MG63 (cell line): ENCODE measurements around the gene PHLDB3. TPM values are rescaled to one million over a fixed set of nuclear protein-coding genes. Genes with fewer than 3 reads are reported as not detected.
A peak's percentile ranks its signal among the peaks of the same experiment; 100 is the strongest.
"Not testable (repeated sequence)": the region's sequence is repeated elsewhere in the genome, so short reads cannot be mapped to it uniquely, and the experiment has no call there.

Experiments used
- DNase-seq: peaks from one replicate; pipeline ENCODE4 v3.0.0-alpha.2; 2020
- H3K27me3 ChIP-seq: fragments of 250-450 bp; sonication (Bioruptor Pico); 2 replicates; pipeline ENCODE4 v1.5.1; 2020; ENCODE audit warnings: mild to moderate bottlenecking, moderate library complexity
- H3K36me3 ChIP-seq: fragments of 250-450 bp; sonication (Bioruptor Pico); 2 replicates; pipeline ENCODE4 v1.5.1; 2020; ENCODE audit warnings: mild to moderate bottlenecking, moderate library complexity
- H3K4me3 ChIP-seq: fragments of 250-450 bp; sonication (Bioruptor Pico); 2 replicates; pipeline ENCODE4 v1.5.1; 2020; ENCODE audit warnings: mild to moderate bottlenecking, moderate library complexity
- H3K9me3 ChIP-seq: fragments of 250-450 bp; sonication (Bioruptor Pico); 2 replicates; pipeline ENCODE4 v1.5.1; 2020; ENCODE audit warnings: mild to moderate bottlenecking, moderate library complexity
- total RNA-seq: library from RNA; depleted of rRNA; stranded (reverse); fragments of >200 nt; shearing (Covaris generic); gene quantifications from 2 replicates; pipeline ENCODE4 v1.2.3, GENCODE V29; 2014; ENCODE audit warnings: low replicate concordance

The PHLDB3 gene
- total RNA-seq, 1 experiment from 2014 or later, result 10.5 TPM

- H3K27me3 ChIP-seq, result no peaks in the 10 kb centered on the region
- H3K4me3 ChIP-seq, result peak overlapping the region; percentile 52
- no peaks in the 10 kb centered on the region for H3K9me3 ChIP-seq
- DNase-seq, result peak; percentile 94
- peaks cover 14% of the 10 kb centered on the region for H3K36me3 ChIP-seq
These were observed 29.2 kb upstream of the PHLDB3 start for GRCh38 chr19:43533546-43534304.

GRCh38 chr19:43532962-43533545 lies 28.5 kb upstream of the PHLDB3 start, which contains the start of gene ZNF575:
Gene ZNF575, plus strand, starts transcription at chr19:43533188. Its CDS starts 1,235 bp downstream, at chr19:43534423.
- Histone ChIP-seq H3K4me3 (peak within 1 kb of the TSS; percentile 52), H3K27me3 (no peaks in the 10 kb centered on the region), H3K36me3 (peaks cover 8% of the 10 kb centered on the region), H3K9me3 (no peaks in the 10 kb centered on the region)
- DNase-seq, result peak; percentile 94

- Histone ChIP-seq H3K36me3 (peaks cover 3% of the 10 kb centered on the region), H3K4me3 (peak overlapping the region; percentile 52), H3K27me3 (no peaks in the 10 kb centered on the region), H3K9me3 (no peaks in the 10 kb centered on the region)
- DNase-seq, result no peak
These were observed 28.0 kb upstream of the PHLDB3 start for GRCh38 chr19:43532571-43532961.

GRCh38 chr19:43527860-43528622 lies 23.5 kb upstream of the PHLDB3 start:
- no peaks in the 10 kb centered on the region; the same call in none of the 2 replicates for H3K36me3 ChIP-seq
- DNase-seq, result no peak
- peak overlapping the region; percentile 93; the same call in 1 of the 2 replicates for H3K4me3 ChIP-seq
- no peaks in the 10 kb centered on the region for H3K9me3 ChIP-seq
- no peaks in the 10 kb centered on the region for H3K27me3 ChIP-seq

- no peaks in the 10 kb centered on the region for H3K27me3 ChIP-seq
- H3K36me3 ChIP-seq, result no peaks in the 10 kb centered on the region; the same call in none of the 2 replicates
- peak; percentile 89 for DNase-seq
- peak within 1 kb of the TSS; percentile 93 for H3K4me3 ChIP-seq
- H3K9me3 ChIP-seq, result no peaks in the 10 kb centered on the region
These were observed 22.6 kb upstream of the PHLDB3 start, which contains the start of gene ETHE1 for GRCh38 chr19:43526884-43527859. Gene ETHE1, minus strand, starts transcription at chr19:43527201. Its CDS starts 24 bp downstream, at chr19:43527177.

- DNase-seq, result no peak
- H3K27me3 ChIP-seq, result no peaks in the 10 kb centered on the region
These were observed 21.6 kb upstream of the PHLDB3 start for GRCh38 chr19:43525836-43526771.

GRCh38 chr19:43524922-43525835 lies 20.6 kb upstream of the PHLDB3 start:
- H3K9me3 ChIP-seq, result no peaks in the 10 kb centered on the region
- no peaks in the 10 kb centered on the region for H3K27me3 ChIP-seq
- H3K4me3 ChIP-seq, result peak overlapping the region; percentile 93
- no peak for DNase-seq
- H3K36me3 ChIP-seq, result no peaks in the 10 kb centered on the region; the same call in none of the 2 replicates

More at GRCh38 chr19:43525836-43526771, 21.6 kb upstream of the PHLDB3 start:
- H3K36me3 ChIP-seq, result no peaks in the 10 kb centered on the region; the same call in none of the 2 replicates
- H3K9me3 ChIP-seq, result no peaks in the 10 kb centered on the region
- H3K4me3 ChIP-seq, result peak overlapping the region; percentile 93

- DNase-seq, H3K36me3 ChIP-seq, H3K9me3 ChIP-seq, H3K4me3 ChIP-seq, H3K27me3 ChIP-seq: not testable (repeated sequence)
These were observed 19.1 kb upstream of the PHLDB3 start for GRCh38 chr19:43523696-43524095.

GRCh38 chr19:43522929-43523328 lies 18.4 kb upstream of the PHLDB3 start:
- Histone ChIP-seq H3K27me3 (no peaks in the 10 kb centered on the region), H3K9me3 (no peaks in the 10 kb centered on the region), H3K36me3 (no peaks in the 10 kb centered on the region; the same call in none of the 2 replicates), H3K4me3 (no peak overlapping the region)
- no peak for DNase-seq

- H3K27me3 ChIP-seq, result no peaks in the 10 kb centered on the region
- DNase-seq, result peak; percentile 75
- H3K36me3 ChIP-seq, result peaks cover 9% of the 10 kb centered on the region
- no peak overlapping the region for H3K4me3 ChIP-seq
- no peaks in the 10 kb centered on the region for H3K9me3 ChIP-seq
These were observed 15.0 kb upstream of the PHLDB3 start for GRCh38 chr19:43519436-43520088.

- H3K9me3 ChIP-seq, result no peaks in the 10 kb centered on the region
- peaks cover 14% of the 10 kb centered on the region for H3K36me3 ChIP-seq
- no peaks in the 10 kb centered on the region for H3K27me3 ChIP-seq
- no peak for DNase-seq
- H3K4me3 ChIP-seq, result no peak overlapping the region
These were observed 13.5 kb upstream of the PHLDB3 start for GRCh38 chr19:43518051-43518450.

- H3K27me3 ChIP-seq, H3K9me3 ChIP-seq, H3K4me3 ChIP-seq, DNase-seq: not testable (repeated sequence)
- H3K36me3 ChIP-seq, result peaks cover 26% of the 10 kb centered on the region
These were observed 7.9 kb upstream of the PHLDB3 start for GRCh38 chr19:43512399-43512798.

GRCh38 chr19:43511324-43511723 lies 6.8 kb upstream of the PHLDB3 start:
- H3K27me3 ChIP-seq, result no peaks in the 10 kb centered on the region
- DNase-seq, result no peak
- peaks cover 26% of the 10 kb centered on the region for H3K36me3 ChIP-seq
- H3K4me3 ChIP-seq, result no peak overlapping the region
- H3K9me3 ChIP-seq, result no peaks in the 10 kb centered on the region

- H3K9me3 ChIP-seq, result no peaks in the 10 kb centered on the region
- peaks cover 31% of the 10 kb centered on the region for H3K36me3 ChIP-seq
- DNase-seq, result no peak
- no peak overlapping the region for H3K4me3 ChIP-seq
- H3K27me3 ChIP-seq, result no peaks in the 10 kb centered on the region
These were observed 6.2 kb upstream of the PHLDB3 start for GRCh38 chr19:43510713-43511112.
